GM18499 (cell line): ENCODE results near the gene PLEKHD1.

ENCODE experiments used
- ATAC-seq: cut with Tn5 transposase; IDR thresholded peaks from one replicate; pipeline ENCODE4 v1.9.1; 2021; ENCODE audit warnings: moderate number of reproducible peaks; ENCODE audit not compliant: insufficient read depth, unreplicated experiment

The PLEKHD1 gene

DNA sequence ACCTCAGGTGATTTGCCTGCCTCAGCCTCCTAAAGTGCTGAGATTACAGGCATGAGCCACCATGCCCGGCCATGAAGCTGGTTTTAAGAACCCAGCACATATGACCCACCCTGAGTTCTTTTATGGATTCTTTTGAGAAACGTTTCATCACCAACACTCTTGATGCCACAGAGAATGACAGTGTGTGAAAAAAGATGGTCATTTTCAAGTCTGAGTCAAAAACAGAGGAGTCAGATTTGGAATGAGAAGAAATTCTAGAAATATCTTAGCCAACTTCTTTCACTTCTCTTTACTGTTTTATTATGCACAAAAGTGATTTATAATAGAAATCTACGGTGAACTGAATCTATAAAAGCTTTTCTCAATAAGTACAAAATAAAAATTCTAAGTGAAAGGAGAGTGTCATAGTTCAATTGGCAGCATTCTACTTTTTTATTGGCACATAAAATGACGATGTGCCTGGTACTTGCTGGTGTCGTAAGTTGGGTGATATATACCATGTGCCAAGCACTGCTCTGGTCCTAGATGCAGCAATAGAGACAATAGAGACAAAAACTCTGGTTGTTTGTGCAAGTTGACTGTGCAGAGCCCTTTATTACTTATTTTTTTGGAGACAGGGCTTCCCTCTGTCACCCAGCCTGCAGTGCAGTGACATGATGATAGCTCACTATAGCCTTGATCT, 56.3 kb downstream of the PLEKHD1 start:
- no peak for ATAC-seq

DNA sequence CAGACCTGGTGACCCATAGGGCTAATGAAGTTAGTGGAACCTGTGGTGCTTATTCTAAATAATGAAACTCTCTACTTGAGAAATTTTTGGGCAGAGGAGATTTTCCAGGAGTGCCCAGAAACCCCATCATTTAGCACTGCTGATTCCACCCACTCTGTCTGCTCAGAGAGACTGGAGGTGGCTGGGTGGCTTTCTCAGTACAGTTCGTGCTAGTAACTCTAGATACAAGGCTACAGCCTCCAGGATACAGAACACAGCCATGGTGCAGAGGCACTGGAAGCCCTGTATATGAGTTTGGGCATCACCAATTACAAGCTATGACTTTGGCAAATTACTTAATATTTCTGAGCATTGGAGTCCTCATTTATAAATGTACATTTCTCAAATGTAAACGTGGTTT, 57.8 kb downstream of the PLEKHD1 start:
- no peak for ATAC-seq

DNA sequence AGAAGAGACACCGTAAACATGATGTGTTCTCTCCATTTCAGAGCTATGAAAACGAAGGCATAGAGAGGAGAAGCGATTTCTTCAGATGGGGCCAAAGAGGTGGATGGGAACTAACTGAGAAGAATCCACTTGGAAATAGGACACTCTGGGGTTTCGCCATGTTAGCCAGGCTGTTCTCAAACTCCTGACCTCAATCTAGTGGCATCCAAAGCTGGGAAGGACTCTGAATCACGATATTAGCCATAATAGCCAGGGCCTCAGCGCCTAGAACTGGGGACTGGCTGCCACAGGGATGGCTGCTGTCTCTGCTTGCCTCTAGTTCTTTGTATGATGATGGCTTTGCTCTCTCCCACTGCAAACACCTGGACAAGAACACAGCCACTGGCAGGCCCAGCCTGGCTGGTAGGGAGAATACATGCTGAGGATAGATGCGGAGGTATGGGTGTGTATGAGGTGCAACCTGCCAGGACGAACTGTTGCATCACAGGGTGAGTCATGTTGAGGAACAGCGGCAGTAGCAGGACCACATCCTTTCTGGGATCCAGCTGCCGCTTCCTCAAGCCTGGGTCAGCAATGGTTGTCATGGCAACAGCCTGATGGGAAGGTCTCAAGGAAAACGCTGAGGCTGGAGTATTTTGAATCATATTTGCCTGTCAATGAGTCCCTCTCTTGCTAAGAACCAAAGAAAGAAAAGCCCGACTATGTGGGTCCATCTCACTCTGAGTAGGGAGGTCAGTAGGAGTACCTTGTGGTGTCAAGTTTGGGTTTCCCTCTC, 59.0 kb downstream of the PLEKHD1 start:
- no peak for ATAC-seq

DNA sequence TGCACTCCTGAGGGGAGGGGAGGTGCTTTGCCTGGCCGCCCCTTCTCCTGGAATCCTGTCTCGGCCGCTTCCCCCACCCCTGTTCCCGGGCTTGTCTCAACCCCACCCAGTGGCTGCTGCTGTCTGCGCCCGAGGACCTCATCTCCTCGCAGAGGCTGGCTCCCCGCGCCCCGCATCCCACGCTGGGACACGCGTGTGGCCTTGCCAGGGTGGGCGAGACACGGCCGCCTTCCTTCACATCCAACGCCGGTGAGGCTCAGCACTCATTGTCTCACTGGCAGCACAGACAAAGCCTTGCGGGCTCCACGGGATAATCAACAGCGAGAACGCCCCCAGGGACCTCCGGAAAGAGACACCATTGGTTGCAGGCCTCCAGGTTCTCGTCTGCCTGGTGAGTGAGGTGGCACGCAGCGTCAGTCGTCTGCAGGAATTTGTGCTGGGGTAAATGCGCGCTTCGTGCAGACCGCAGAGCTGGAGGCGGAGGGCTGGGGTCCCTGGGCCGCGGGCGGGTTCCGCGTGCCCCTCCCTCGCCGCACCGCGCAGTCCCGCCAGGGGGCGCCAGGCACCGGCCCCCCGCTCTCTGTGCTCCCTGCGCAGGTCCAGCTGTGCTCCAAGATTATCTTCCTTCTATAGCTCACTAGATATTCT, 63.3 kb downstream of the PLEKHD1 start:
- ATAC-seq: no peak

DNA sequence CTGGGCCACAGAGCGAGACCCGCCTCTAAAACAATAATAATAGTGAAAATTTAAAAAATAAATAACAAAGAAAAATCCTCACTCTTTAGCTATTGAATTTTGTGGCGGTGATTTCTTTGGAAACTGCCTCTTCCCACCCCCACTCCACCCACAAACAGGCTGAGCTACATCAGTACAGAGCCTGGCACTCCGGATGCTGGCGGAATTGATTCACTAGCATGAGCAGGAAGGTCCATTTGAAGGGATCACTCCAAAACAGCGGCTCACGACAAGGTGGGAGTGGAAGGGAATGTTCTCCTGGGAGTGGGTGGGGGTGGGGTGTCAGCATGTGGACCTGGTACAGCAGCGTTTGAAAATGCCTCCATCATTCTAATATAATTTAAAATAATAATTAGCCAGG, 64.0 kb downstream of the PLEKHD1 start:
- no peak for ATAC-seq

DNA sequence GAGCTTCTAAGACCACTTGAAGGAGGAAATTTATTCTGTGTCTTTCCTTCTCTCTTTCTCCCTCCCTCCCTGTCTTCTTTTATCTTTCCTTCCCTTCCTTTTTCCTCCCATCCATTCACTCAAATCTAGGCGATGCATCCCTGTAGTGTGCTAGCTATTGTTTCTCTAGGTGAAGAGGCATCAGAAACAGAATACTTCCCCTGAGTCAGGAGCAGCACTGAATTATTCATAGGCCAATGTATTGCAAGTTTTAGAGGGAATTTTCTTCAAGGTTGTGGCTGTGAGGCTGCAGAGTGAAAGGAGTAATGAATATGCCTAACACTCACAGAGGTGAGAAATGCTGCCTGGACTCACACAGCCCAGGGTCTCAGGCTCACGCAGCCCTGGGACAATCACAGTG, 67.0 kb downstream of the PLEKHD1 start:
- no peak for ATAC-seq

DNA sequence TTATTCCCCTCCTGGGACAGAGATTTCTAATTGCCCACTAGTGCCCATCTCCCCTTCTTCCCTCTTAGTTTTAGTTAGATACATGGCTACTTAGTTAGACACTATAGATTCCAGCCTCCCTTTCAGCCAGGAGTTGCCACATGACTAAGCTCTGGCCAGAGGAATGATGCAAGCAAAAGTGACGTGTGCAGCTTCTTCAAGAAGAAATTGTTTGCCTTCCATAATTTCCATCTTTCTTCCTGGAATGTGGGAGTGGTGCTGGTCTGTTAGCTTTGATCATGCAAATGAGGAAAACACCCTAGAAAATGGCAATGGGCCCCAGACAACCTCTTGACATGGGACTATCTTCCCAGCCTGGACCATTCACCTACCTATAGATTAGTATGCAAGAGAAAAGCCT, 68.7 kb downstream of the PLEKHD1 start:
- no peak for ATAC-seq

DNA sequence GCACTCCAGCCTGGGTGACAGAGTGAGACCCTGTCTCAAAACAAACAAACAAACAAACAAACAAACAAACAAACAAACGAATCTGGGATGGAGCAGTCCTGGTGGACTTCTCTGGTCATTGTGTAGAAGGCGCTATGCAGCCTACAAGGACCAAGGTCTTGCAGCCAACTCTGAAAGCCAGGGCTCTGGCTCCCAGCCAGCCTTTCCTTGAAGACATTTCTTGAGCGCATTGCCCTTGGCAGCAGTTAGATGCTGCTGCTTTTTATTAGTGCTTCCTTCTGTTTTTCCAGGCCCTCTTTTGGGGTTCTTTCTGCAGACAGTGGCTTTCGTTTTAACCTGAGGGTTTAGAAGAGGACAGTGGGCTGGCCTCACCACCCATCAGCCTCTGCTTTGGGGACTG, 70.0 kb downstream of the PLEKHD1 start:
- ATAC-seq: no peak

DNA sequence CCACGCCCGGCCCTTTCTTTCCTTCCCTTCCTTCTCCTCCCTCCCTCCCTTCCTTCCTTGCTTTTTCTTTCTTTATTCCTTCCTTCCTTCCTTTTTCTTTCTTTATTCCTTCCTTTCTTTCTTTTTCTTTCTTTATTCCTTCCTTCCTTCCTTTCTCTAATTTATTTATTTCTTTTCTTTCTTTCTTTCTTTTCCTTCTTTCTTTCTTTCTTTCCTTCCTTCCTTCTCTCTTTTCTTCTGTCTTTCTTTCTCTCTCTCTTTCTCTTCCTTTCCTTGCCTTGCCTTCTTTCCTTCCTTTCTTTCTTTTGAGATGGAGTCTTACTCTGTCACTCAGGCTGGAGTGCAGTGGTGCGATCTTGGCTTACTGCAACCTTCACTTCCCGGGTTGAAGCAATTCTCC, 74.2 kb downstream of the PLEKHD1 start:
- no peak for ATAC-seq

DNA sequence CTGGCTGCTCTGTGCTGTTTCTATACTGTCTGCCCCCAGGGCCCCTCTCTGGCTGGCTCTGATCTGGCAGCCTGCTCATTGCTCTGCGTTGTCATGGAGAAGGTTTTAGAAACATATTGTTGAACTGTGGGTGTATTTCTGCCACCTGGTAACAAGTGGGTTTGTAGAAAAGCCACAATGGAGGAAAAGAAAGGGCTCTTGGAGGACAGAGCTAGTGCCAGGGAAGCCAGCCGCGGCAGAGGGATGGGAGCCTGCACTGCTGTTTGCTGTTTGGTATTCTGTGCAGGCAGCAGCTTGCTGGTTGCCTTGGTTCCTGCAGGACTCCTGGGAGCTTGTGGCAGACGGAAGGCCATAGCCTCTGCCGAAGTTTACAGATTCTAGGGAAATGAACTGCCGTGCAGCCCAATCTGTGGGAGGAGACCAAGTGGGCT, 75.1 kb downstream of the PLEKHD1 start:
- ATAC-seq: no peak

DNA sequence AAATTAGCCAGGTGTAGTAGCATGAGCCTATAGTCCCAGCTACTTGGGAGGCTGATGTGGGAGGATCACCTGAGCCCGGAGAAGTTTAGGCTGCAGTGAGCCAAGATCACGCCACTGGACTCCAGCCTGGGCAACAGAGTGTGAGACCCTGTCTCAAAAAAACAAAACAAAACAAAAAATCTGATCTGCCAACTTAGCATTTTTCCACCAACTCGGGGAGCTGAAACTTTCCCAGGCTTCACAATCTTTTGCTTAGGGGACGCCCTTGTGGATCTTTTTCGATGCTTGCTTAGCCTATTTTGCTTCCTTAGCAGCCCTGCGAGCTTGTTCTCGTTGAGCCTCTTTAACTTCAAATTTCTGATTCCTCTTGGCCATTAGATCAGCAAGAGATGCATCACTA, 76.3 kb downstream of the PLEKHD1 start:
- no peak for ATAC-seq

DNA sequence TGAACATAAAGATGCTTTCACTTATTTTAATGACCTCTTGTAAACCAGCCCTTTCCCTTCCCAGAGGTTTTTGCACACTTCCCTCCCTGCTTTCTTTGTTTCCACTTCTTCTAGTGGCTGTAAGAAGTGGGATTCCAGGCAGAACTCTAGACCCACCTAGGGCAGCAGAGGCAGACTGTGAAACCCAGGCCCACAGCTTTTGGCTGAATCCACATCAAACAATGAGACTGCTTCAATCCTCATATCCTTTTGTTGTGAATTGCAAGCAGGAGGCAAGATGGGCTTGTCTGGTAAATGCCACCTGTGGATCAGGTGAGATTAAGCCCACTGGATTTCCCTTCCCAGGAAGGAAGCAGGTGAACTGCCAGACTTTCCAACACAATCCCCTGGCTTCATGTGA, 77.4 kb downstream of the PLEKHD1 start:
- ATAC-seq: no peak

DNA sequence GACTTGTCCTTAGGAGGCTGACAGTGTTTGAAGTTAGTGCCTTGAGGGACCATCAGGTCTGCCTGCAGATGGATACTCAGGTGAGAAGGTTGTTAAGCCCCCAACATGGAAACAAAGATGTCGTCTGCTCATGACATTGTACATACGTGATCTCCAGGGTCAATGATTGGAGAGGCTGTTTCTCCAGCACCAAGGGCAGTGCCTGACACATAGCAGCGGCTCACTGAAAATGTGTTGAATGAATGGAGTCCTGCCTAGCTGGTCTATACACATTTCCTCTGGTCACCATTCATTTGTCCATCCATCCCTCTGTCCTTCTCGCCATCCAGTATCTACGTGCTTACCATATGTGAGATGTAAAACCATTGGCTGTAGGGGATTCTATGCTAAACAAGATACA, 83.0 kb downstream of the PLEKHD1 start:
- no peak for ATAC-seq

DNA sequence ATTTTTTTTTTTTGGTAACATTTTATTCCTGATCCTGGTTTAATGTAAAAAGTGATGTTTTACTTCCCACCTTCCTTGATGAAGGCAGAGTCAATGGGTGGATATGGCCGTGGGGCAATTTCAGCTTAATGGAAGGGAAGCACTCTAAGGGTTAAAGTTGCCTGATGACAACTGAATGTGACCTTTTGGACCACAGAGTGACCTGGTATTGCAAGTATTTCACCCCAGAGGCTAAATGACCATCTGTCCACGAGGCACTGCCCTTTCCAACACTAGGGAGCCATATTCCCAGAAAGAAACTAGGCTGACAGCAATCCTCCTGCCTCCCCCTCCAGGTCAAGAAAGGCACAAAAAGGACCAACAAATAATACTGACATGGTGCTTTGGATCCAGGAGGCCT, 85.3 kb downstream of the PLEKHD1 start:
- no peak for ATAC-seq

DNA sequence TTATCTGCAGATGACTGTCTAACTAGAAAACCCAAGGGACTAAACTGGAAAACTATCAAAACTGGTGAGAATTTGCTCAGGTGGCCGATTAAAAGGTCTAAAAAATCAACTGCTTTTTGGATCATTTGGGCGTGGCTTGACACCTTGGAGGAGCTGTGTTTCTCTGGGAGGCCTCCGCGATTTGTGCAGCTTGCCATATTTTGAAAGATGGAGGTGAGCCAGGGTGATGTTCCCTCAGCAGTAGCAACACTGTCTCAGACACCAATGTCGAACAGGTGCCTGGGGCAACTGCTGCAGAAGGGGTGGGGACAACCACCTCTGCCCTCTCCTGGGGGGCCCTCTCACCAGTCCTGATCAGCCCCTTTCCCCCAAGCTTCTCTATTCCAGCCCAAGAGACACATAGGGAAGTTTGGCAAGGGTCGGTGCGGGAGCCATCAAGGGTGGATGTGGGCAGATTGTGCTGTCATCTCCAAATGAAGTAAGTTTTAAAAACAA, 86.4 kb downstream of the PLEKHD1 start:
- no peak for ATAC-seq

DNA sequence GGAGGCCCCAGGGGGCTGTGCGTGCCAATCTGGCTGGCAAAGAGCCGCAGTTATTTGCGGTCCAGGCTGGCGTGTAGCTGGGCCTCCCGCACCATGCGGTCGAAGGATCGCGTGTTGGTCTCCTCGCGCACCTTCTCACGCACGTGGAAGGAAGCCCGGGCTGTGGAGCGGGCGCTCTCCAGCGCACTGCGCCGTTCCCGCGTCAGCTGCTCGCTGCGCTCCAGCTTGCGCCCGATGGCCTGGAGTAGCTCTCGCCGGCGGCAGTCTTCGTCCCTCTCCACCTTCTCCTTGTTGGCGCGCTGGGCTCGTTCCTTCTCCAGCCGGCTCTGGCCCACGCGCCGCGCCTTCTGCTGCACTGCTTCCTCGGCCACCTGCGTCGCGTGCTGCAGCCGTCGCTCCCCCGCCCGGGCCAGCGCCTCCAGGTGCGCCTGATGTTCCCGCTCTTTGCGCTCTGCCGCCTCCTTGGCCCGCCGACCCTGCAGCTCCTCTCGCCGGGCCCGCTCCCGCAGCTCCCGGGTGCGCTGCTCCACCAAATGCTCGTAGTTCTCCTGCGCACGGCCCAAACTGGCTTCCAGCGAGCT, 87.0 kb downstream of the PLEKHD1 start:
- no peak for ATAC-seq

DNA sequence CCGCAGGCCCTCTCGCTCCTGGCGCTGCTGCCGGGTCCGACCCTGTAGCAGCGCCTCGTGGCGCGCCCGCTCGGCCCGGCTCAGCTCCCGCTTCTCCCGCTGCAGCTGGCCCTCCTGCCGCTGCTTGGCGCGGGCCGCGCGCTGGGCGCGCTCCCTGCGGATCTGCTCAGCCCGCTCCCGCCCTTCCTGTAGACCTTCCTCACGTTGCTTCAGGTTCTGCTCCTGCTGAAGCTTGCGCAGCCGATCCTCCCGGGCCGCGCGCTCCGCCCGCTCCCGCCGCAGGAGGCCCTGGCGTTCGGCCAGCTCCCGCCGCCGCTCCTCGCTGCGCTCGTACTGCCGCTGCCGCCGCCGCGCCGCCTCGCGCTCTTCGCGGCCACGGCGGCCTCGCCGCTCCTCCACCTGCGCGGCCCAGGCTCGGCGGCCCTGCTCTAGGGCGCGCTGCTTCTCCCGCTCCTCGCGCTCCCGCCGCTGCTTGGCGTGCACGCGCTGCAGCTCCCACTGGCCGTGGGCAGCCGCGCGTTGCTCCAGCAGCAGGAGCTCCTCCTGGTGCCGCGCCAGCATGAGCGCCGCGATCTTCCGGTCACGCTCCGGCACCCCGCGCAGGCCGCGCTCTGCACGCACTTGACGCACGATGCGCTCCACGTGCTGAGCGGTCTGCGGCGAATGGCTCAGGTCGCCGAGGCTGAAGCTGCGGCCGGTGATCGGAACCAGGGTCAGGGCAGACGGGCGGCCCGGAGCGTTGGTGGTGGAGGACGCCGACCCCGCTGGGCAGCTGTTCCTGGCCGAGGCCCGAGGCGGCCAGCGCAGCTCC, 87.7 kb downstream of the PLEKHD1 start:
- ATAC-seq: no peak

DNA sequence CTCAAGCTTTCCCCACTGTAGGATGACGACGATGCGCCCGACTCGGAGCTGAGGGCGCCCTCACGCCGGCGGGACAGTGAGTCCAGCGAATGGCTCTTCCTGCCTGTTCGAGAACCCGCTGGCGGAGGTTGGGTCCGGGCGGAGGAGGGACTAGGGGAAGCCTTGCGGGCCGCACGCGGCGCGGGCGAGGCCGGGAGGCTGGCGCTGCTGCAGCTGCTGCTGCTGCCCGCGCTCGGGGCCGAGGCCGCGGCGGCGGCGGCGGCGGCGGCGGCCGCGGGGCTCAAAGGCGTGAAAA, 88.3 kb downstream of the PLEKHD1 start:
- ATAC-seq: no peak

DNA sequence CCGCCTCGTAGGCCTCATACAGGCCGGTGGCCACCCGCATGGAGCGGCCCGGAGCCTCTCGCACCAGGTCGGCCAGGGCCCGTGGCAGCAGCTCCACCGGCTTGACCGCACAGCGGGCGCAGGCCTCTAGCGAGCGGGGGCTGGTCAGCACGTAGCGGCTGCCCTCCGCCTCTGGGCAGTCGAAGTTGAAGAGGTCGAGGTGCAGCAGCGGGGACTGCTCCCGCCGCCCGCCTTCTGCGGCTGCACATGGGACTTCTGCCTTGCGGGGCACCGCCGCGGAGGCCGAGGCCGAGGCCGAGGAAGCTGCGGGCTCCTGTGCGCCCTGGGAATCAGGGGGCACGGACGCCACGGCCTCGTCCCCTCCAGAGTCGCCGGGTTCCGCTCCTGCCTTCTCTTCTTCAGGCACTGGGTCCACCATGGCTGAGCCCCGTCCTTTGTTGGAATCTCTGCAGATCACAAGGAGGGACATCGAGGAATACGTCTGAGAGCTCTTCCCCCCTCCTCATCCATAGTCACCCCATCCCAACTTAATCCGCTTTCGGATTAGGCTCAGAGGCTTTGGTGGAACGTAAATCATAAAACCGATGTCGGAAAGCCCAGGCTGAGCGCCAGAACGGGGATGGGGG, 88.8 kb downstream of the PLEKHD1 start:
- ATAC-seq: no peak

DNA sequence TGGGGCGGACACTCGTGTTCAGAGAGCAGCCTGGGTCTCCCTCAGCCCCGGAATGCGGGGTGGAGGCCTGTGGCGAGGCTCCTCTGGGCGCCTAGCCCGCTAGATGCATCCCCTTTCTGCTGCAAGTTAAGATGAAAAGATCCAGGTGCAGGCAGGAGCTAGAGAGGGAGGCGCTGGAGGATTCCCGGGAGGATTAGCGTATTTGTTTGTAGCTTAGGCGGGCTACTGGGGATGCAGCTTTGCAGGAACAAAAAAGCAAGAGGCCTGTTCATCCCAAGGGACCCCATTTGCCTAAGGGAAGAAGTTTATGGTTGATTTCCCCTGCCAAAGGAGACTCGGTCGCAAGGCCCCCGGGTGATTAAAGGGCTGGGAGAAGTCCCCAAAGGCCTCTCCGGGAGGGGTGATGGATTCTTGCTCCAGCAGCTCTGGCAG, 89.3 kb downstream of the PLEKHD1 start:
- no peak for ATAC-seq
